ENCODE data around the gene PMS1. TPM values are rescaled to one million over a fixed set of nuclear protein-coding genes. Genes with fewer than 3 reads are reported as not detected.

Gene PMS1
- total and polyA plus RNA-seq, 9 of the 15 experiments (the other 6 are each of a cell fraction or from before 2014, with no cell fraction given) = 14.5 to 29.8 (median 24.7) TPM

DNA sequence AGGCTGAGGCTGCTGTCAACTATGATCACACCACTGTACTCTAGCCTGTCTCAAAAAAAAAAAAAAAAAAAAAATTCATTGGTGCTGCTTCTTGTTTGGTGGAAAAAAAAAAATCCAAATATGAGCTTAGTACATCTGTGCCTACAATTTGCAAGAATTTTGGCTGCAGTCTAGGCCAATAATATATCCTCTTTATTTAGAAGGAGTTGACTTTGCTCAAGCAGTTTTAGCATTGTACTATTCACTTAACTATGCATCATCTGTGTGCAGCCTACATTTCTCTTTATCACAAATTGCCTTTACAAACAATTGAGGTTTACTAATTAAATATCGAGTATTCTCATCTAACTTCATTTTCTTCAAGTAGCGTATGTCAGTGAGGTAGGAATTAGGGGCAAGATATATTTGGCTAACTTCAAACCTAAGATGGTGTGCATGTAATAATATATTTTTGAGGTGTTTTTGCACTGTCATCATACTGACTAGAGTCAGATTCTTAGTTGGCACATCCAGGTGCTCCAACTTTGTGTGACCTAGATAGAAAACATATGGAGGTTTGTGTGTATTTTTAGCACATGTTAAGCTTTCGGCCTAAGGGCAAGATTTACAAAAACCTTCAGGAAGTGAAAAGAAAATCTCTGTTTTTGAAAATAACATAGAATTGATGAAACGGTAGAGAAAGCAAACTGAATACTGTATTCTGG lies 51.8 kb downstream of the PMS1 start:
- Histone ChIP-seq H3K4me2 (ENCODE audit: insufficient read depth, low read length) (no peak overlapping the region), H3K9me3 (replicated peaks; ENCODE audit: control insufficient read depth, insufficient read depth, low read depth, low read length) (no peaks in the 10 kb centered on the region), H3K9ac (ENCODE audit: insufficient read depth in 1 of 2, low read depth in 2 of 2, low read length in 2 of 2) (no peak overlapping the region), H3K27me3 (ENCODE audit: control insufficient read depth in 2 of 2, insufficient read depth in 2 of 2, low read length in 2 of 2) (no peaks in the 10 kb centered on the region), H3K4me3 (no peak overlapping the region), H4K20me1 (replicated peaks; ENCODE audit: control insufficient read depth, insufficient read depth, low read length) (no peaks in the 10 kb centered on the region), H3K4me1 (replicated peaks in 1 of 2; ENCODE audit: control insufficient read depth in 2 of 2, insufficient read depth in 2 of 2, low read length in 2 of 2) (no peaks in the 10 kb centered on the region), H3K36me3 (ENCODE audit: control insufficient read depth, insufficient read depth, low read length) (0 out of 3 replicates have a peak, but pooled peaks cover 2% of the 10 kb centered on the region), H3K9me1 (ENCODE audit: control insufficient read depth, insufficient read depth, low read length) (no peaks in the 10 kb centered on the region), H3K79me2 (ENCODE audit: control insufficient read depth, insufficient read depth, low read length) (no peaks in the 10 kb centered on the region), H3K27ac (ENCODE audit: extremely low read depth, low read depth, low read length) (no peak overlapping the region), H2AFZ (ENCODE audit: low read depth, low read length) (no peak overlapping the region)
- POLR2A ChIA-PET = interaction anchor here (0.6 kb wide), 1 partner anchor 46 kb away, joined by 3 read pairs; no protein-coding TSS in a partner anchor
- intact Hi-C loops (cut with micrococcal nuclease) = no loop called here
- BruUV-seq (replicated peaks) = no TSS peak
- no peak for DNase-seq (ENCODE audit: extremely low read depth in 1 of 4, low spot score in 3 of 4)
- WGBS (ENCODE audit: insufficient coverage, low coverage, missing lambda C conversion rate) = 84% methylated on average over 4 of the region's 4 CpGs
- no peak for ATAC-seq
- no peak for FAIRE-seq
- in situ Hi-C loops (cut with MboI) = no loop called here
- CTCF ChIA-PET (ENCODE audit: low intra/inter-chr PET ratio) = no interaction called here
- TF ChIP-seq SMARCA4 (IDR thresholded peaks at IDR 0.05) = no peak
- no peak for TF ChIP-seq BRCA1 (IDR thresholded peaks at IDR 0.05)
- no peak for TF ChIP-seq BRCA1 (CRISPR knock-in tag; IDR thresholded peaks at IDR 0.05)
- TF ChIP-seq NCOA4 (IDR thresholded peaks at IDR 0.05; ENCODE audit: partially characterized antibody) = no peak
- no peak for TF ChIP-seq ZNF133 (CRISPR knock-in tag; IDR thresholded peaks at IDR 0.05)
- no peak for TF ChIP-seq NRF1 (conservative IDR thresholded peaks at IDR 0.05 in 1 of 2, IDR thresholded peaks at IDR 0.05 in 1 of 2)
- peak; percentile 41; the same call in 1 of the 2 replicates for TF ChIP-seq C11orf30 (IDR thresholded peaks at IDR 0.05; ENCODE audit: low read depth)
- TF ChIP-seq NFE2 (IDR thresholded peaks at IDR 0.05; ENCODE audit: low read depth) = peak; percentile 17; the same call in 1 of the 2 replicates
- no peak for TF ChIP-seq TEAD1 (CRISPR knock-in tag; IDR thresholded peaks at IDR 0.05)
- TF ChIP-seq TAF15 (IDR thresholded peaks at IDR 0.05; ENCODE audit: low read depth, low read length) = no peak
- TF ChIP-seq SUPT5H (IDR thresholded peaks at IDR 0.05) = no peak
- no peak for TF ChIP-seq ZNF695 (CRISPR knock-in tag; IDR thresholded peaks at IDR 0.05)
- TF ChIP-seq MAFG (tag; conservative IDR thresholded peaks at IDR 0.05) = peak; percentile 37; the same call in 1 of the 2 replicates
- TF ChIP-seq GABPB1 (CRISPR knock-in tag; IDR thresholded peaks at IDR 0.05) = no peak
- no peak for TF ChIP-seq OTX1 (CRISPR knock-in tag; IDR thresholded peaks at IDR 0.05)
- TF ChIP-seq, protein P1, sequence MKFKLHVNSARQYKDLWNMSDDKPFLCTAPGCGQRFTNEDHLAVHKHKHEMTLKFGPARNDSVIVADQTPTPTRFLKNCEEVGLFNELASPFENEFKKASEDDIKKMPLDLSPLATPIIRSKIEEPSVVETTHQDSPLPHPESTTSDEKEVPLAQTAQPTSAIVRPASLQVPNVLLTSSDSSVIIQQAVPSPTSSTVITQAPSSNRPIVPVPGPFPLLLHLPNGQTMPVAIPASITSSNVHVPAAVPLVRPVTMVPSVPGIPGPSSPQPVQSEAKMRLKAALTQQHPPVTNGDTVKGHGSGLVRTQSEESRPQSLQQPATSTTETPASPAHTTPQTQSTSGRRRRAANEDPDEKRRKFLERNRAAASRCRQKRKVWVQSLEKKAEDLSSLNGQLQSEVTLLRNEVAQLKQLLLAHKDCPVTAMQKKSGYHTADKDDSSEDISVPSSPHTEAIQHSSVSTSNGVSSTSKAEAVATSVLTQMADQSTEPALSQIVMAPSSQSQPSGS (CRISPR knock-in tag; IDR thresholded peaks at IDR 0.05) = no peak
- TF ChIP-seq U2AF1 (optimal IDR thresholded peaks at IDR 0.05; ENCODE audit: low read depth, low read length) = no peak
- TF ChIP-seq ZNF316 (IDR thresholded peaks at IDR 0.05) = peak; percentile 58; the same call in 1 of the 2 replicates
- TF ChIP-seq, protein P2, sequence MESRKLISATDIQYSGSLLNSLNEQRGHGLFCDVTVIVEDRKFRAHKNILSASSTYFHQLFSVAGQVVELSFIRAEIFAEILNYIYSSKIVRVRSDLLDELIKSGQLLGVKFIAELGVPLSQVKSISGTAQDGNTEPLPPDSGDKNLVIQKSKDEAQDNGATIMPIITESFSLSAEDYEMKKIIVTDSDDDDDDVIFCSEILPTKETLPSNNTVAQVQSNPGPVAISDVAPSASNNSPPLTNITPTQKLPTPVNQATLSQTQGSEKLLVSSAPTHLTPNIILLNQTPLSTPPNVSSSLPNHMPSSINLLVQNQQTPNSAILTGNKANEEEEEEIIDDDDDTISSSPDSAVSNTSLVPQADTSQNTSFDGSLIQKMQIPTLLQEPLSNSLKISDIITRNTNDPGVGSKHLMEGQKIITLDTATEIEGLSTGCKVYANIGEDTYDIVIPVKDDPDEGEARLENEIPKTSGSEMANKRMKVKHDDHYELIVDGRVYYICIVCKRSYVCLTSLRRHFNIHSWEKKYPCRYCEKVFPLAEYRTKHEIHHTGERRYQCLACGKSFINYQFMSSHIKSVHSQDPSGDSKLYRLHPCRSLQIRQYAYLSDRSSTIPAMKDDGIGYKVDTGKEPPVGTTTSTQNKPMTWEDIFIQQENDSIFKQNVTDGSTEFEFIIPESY (CRISPR knock-in tag; IDR thresholded peaks at IDR 0.05) = no peak
- no peak for TF ChIP-seq TEAD4 (IDR thresholded peaks at IDR 0.05; ENCODE audit: low read length)
- TF ChIP-seq TEAD4 (CRISPR knock-in tag; IDR thresholded peaks at IDR 0.05; ENCODE audit: borderline replicate concordance) = no peak
